HepG2 (cell line): ENCODE results near the gene THAP5. TPM values are rescaled to one million over a fixed set of nuclear protein-coding genes. Genes with fewer than 3 reads are reported as not detected.
"Not testable (repeated sequence)": the region's sequence is repeated elsewhere in the genome, so short reads cannot be mapped to it uniquely, and the experiment has no call there.

Source experiments
- ATAC-seq: fragments of 200-7000 bp; cut with Tn5 transposase; 3 replicates; pipeline ENCODE4 v1.9.1; 2020; ENCODE audit warnings: mild to moderate bottlenecking, moderate library complexity
- BruUV-seq: library from RNA; stranded (reverse); fragments of 400-500 nt; replicated peaks from 2 replicates; lab custom pipeline; 2021; lab: Mats Ljungman, UMichigan
- CTCF ChIA-PET: fragments of 300-600 bp; formaldehyde crosslinking; extraction: SDS; loops from one replicate; lab custom pipeline; 2021; ENCODE audit warnings: low total read pairs, inconsistent platforms, low intra/inter-chr PET ratio; lab: Yijun Ruan, JAX
- POLR2A ChIA-PET: fragments of 350-600 bp; sonication (Branson Sonifier 250); formaldehyde crosslinking; loops from one replicate; lab custom pipeline; 2020; ENCODE audit warnings: antibody characterized with exemption, inconsistent platforms; lab: Yijun Ruan, JAX
- DNase-seq: peaks from one replicate; pipeline ENCODE4 v3.0.0-alpha.2; 2015; ENCODE audit warnings: low spot score
- FAIRE-seq: peaks from 3 replicates; lab custom pipeline; 2011; peaks lifted over from hg19 to GRCh38; lab: Jason Lieb, UNC
- H2AFZ ChIP-seq: one replicate; pipeline ENCODE4 v1.6.1; 2011; ENCODE audit warnings: low read length, inconsistent platforms
- H3K27ac ChIP-seq: fragments of 300-600 bp; 3 replicates; pipeline ENCODE4 v1.8.0; 2011; ENCODE audit warnings: mixed run types, mild to moderate bottlenecking, mixed read lengths, low read length, inconsistent platforms; ENCODE audit not compliant: insufficient read depth; ENCODE audit errors: extremely low read length
- H3K27me3 ChIP-seq, 2 experiments: fragments of 200-600 bp in 1 of 2; 2 replicates in 1 of 2; 3 replicates in 1 of 2; pipeline versions ENCODE4 v1.6.0 to v1.8.0; 2011; ENCODE audit warnings: low read length in 2 of 2, mild to moderate bottlenecking in 2 of 2, moderate library complexity in 2 of 2, inconsistent platforms in 1 of 2; ENCODE audit not compliant: insufficient read depth in 2 of 2, control insufficient read depth in 1 of 2
- H3K36me3 ChIP-seq, 2 experiments: fragments of 200-600 bp in 1 of 2; replicated peaks in 1 of 2; 2 replicates in 1 of 2; 3 replicates in 1 of 2; pipeline versions ENCODE4 v1.5.1 to v1.8.0; 2011; ENCODE audit warnings: low read length in 2 of 2, inconsistent platforms in 1 of 2; ENCODE audit not compliant: insufficient read depth in 2 of 2, control insufficient read depth in 1 of 2
- H3K4me1 ChIP-seq: 2 replicates; pipeline ENCODE4 v1.5.1; 2012; ENCODE audit warnings: low read length, inconsistent platforms; ENCODE audit not compliant: insufficient read depth
- H3K4me2 ChIP-seq: 2 replicates; pipeline ENCODE4 v1.6.0; 2011; ENCODE audit warnings: low read depth, low read length, inconsistent platforms
- H3K4me3 ChIP-seq, 3 experiments: fragments of 200-600 bp in 1 of 3; sonication (generic), shearing (Covaris generic) in 1 of 3; replicated peaks in 1 of 3; 2 replicates each; pipeline ENCODE4 v1.5.1; 2011 to 2016; ENCODE audit warnings: low read length in 3 of 3, inconsistent platforms in 2 of 3, low read depth in 2 of 3, mild to moderate bottlenecking in 2 of 3, control low read depth in 1 of 3, mixed read lengths in 1 of 3; ENCODE audit not compliant: insufficient read depth in 1 of 3
- H3K79me2 ChIP-seq: one replicate; pipeline ENCODE4 v1.6.1; 2011; ENCODE audit warnings: low read length, inconsistent platforms; ENCODE audit not compliant: insufficient read depth
- H3K9ac ChIP-seq: 2 replicates; pipeline ENCODE4 v1.6.0; 2011; ENCODE audit warnings: mild to moderate bottlenecking, low read depth, low read length, inconsistent platforms; ENCODE audit not compliant: insufficient read depth
- H3K9me3 ChIP-seq: 2 replicates; pipeline ENCODE4 v1.5.1; 2012; ENCODE audit warnings: mild to moderate bottlenecking, low read length
- H4K20me1 ChIP-seq: 2 replicates; pipeline ENCODE4 v1.6.0; 2011; ENCODE audit warnings: inconsistent platforms, mild to moderate bottlenecking, low read length, moderate library complexity; ENCODE audit not compliant: insufficient read depth
- BRCA1 ChIP-seq: sonication (generic); formaldehyde crosslinking; IDR thresholded peaks from 2 replicates; pipeline ENCODE4 v1.4.0; 2020; ENCODE audit warnings: missing genetic modification reagents
- ZNF225 ChIP-seq: sonication (generic); formaldehyde crosslinking; IDR thresholded peaks from 2 replicates; pipeline ENCODE4 v1.4.0; 2020; ENCODE audit warnings: mild to moderate bottlenecking, missing genetic modification reagents
- ZNF841 ChIP-seq: sonication (generic); formaldehyde crosslinking; IDR thresholded peaks from 2 replicates; pipeline ENCODE4 v1.8.1; 2023; ENCODE audit warnings: missing genetic modification reagents, borderline replicate concordance
- WGBS: methylation state at CpG from one replicate; pipeline ENCODE4 v1.1.6; 2017; ENCODE audit warnings: low lambda C conversion rate; 5-methylcytosine and 5-hydroxymethylcytosine counted together
- in situ Hi-C: cut with HindIII; loops from 2 replicates; pipeline ENCODE4 v1.10.0; 2017; ENCODE audit warnings: low pct_unique_long_range_greater_than_20kb; ENCODE audit not compliant: extremely low pct_ligation_motif_present
- intact Hi-C: fragments of 100-400 bp; cut with micrococcal nuclease; formaldehyde crosslinking; loops from one replicate; pipeline ENCODE4 v1.10.0; 2022; ENCODE audit not compliant: unreplicated experiment
- polyA plus RNA-seq, 8 experiments: library from polyadenylated mRNA; depleted of rRNA in 3 of 8; stranded (reverse) in 7 of 8; unstranded in 1 of 8; fragments of >200 nt; fragmentation: Illumina TruSeq in 4 of 8; extraction: Trizol in 4 of 8; gene quantifications; 2 replicates each; pipeline versions ENCODE4 v1.2.1 to v1.2.3, GENCODE V29; 2011 to 2016; ENCODE audit warnings: low read depth in 4 of 8, missing spikeins in 1 of 8, mixed read lengths in 1 of 8; ENCODE audit not compliant: insufficient read depth in 1 of 8
- total RNA-seq, 5 experiments: library from RNA; depleted of rRNA; stranded (reverse); fragments of >200 nt; fragmentation: Illumina TruSeq; extraction: Trizol; gene quantifications; 2 replicates each; pipeline ENCODE4 v1.2.3, GENCODE V29; 2016; ENCODE audit warnings: low read depth in 1 of 5
- TF ChIP-seq, protein P1 (sequence below): IDR thresholded peaks from 2 replicates; pipeline ENCODE4 v1.6.1; 2018; ENCODE audit warnings: missing genetic modification reagents

THAP5 gene
- total and polyA plus RNA-seq, 2 of the 13 experiments (the other 11 are each of a cell fraction or from before 2014, with no cell fraction given): 3.6 to 11.8 TPM

DNA sequence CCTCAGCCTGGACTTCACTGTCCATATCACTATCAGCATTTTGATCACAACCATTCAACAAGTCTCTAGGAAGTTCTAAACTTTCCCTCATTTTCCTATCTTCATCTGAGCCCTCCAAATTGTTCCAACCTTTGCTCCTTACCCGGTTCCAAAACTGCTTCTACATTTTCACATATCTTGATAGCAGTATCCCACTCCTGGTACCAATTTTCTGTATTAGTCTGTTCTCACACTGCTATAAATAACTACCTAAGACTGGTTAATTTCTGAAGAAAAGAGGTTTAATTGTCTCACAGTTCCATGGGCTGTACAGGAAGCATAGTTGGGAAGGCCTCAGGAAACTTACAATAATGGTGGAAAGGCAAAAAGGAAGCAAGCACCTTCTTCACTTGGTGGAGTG is 11.9 kb downstream of the THAP5 start:
- H3K4me3 ChIP-seq: no peak overlapping the region
- no TSS peak for BruUV-seq
- WGBS: 43% methylated on average over 1 of the region's 1 CpG
- no peak overlapping the region for H3K4me2 ChIP-seq
- H3K9me3 ChIP-seq: peaks cover 22% of the 10 kb centered on the region
- POLR2A ChIA-PET: no interaction called here
- H3K9ac ChIP-seq: no peak overlapping the region
- CTCF ChIA-PET: no interaction called here
- H4K20me1 ChIP-seq: no peaks in the 10 kb centered on the region
- FAIRE-seq (no peak), DNase-seq (no peak)
- no peak overlapping the region for H2AFZ ChIP-seq
- H3K27me3 ChIP-seq: no peaks in the 10 kb centered on the region; a peak in 1 of 5 replicates
- H3K36me3 ChIP-seq: no peaks in the 10 kb centered on the region
- TF ChIP-seq ZNF225 (CRISPR knock-in tag): no peak
- TF ChIP-seq, protein P1, sequence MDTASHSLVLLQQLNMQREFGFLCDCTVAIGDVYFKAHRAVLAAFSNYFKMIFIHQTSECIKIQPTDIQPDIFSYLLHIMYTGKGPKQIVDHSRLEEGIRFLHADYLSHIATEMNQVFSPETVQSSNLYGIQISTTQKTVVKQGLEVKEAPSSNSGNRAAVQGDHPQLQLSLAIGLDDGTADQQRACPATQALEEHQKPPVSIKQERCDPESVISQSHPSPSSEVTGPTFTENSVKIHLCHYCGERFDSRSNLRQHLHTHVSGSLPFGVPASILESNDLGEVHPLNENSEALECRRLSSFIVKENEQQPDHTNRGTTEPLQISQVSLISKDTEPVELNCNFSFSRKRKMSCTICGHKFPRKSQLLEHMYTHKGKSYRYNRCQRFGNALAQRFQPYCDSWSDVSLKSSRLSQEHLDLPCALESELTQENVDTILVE (CRISPR knock-in tag): no peak
- TF ChIP-seq, all 625 proteins: peak for 0
- Histone ChIP-seq H3K79me2 (no peaks in the 10 kb centered on the region), H3K27ac (no peak overlapping the region), H3K4me1 (peaks cover 9% of the 10 kb centered on the region)
- intact Hi-C loops: no loop called here
- no peak for ATAC-seq
- in situ Hi-C loops: no loop called here

DNA sequence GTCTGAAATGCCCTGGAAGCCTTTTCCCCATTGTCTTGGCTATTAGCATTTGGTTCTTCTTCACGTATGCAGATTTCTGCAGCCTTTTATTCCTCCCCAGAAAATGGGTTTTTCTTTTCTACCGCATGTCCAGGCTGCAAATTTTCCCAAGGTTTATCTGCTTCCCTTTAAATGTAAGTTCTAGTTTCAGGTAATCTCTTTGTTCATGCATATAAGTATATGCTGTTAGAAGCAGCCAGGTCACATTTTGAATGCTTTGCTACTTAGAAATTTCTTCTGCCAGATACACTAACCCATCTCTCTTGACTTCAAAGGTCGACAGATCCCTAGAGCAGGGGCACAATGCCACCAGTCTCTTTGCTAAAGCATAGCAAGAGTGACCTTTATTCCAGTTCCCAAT is 12.3 kb downstream of the THAP5 start:
- no peak for ATAC-seq
- Histone ChIP-seq H3K4me2 (no peak overlapping the region), H3K9ac (no peak overlapping the region), H2AFZ (no peak overlapping the region), H3K4me3 (no peak overlapping the region), H3K36me3 (no peaks in the 10 kb centered on the region), H3K27me3 (no peaks in the 10 kb centered on the region; a peak in 1 of 5 replicates), H3K79me2 (no peaks in the 10 kb centered on the region), H3K27ac (no peak overlapping the region), H3K4me1 (peaks cover 9% of the 10 kb centered on the region), H4K20me1 (no peaks in the 10 kb centered on the region), H3K9me3 (peaks cover 22% of the 10 kb centered on the region)
- in situ Hi-C loops: no loop called here
- intact Hi-C loops: no loop called here
- no peak for DNase-seq
- TF ChIP-seq BRCA1 (no peak), ZNF841 (CRISPR knock-in tag) (peak; percentile 97)
- no TSS peak for BruUV-seq
- WGBS: 77% methylated on average over 3 of the region's 3 CpGs
- FAIRE-seq: no peak
- CTCF ChIA-PET: no interaction called here
- POLR2A ChIA-PET: no interaction called here

DNA sequence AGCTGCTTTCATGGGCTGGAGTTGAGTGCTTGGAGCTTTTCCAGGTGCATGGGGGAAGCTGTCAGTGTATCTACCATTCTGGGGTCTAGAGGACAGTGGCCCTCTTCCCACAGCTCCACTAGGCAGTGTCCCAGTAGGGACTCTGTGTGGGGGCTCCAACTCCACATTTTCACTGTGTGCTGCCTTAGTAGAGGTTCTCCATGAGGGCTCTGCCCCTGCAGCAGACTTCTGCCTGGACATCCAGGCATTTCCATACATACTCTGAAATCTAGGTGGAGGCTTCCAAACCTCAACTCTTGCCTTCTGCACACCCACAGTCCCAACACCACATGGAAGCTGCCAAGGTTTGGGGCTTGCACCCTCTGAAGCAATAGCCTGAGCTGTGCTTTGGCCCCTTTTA is 12.8 kb downstream of the THAP5 start:
- H3K4me3 ChIP-seq, H3K4me2 ChIP-seq, H3K36me3 ChIP-seq, DNase-seq, CTCF ChIA-PET, intact Hi-C loops, BruUV-seq, H3K79me2 ChIP-seq, H3K27me3 ChIP-seq, H4K20me1 ChIP-seq, ATAC-seq, H3K4me1 ChIP-seq, in situ Hi-C loops, POLR2A ChIA-PET, H3K27ac ChIP-seq, FAIRE-seq, H2AFZ ChIP-seq, H3K9ac ChIP-seq: not testable (repeated sequence)
- H3K9me3 ChIP-seq: peaks cover 22% of the 10 kb centered on the region
